DLD1 (cell line): ENCODE results near the gene KLHL22.
"Not testable (repeated sequence)": the region's sequence is repeated elsewhere in the genome, so short reads cannot be mapped to it uniquely, and the experiment has no call there.

Experiments
- in situ Hi-C: cut with HindIII; loops from 2 replicates; pipeline ENCODE4 v1.10.0; 2017; ENCODE audit warnings: low sequenced_read_pairs

Gene KLHL22

DNA sequence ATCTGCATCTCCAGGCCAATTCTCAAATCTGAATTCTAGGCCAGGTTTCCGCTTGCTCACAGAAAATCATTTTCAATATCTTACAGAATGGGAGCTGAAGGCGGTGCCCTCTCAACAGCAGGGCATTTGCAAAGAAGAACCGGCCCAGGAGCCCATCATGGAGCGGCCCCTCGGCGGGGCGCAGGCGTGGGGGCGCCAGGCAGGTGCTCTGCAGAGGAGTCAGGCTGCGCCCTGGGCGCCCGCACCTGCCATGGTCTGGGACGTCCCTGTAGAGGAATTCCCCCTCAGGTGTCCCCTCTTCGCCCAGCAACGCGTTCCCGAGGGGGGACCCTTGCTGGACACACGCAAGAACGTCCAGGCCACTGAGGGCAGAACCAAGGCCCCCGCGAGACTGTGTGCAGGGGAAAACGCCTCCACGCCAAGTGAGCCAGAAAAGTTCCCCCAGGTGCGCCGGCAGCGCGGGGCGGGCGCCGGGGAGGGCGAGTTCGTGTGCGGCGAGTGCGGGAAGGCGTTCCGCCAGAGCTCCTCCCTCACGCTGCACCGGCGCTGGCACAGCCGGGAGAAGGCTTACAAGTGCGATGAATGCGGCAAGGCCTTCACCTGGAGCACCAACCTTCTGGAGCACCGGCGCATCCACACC is 90.2 kb downstream of the KLHL22 start:
- in situ Hi-C loops = no loop called here

- in situ Hi-C loops = no loop called here
Measured at GRCh38 chr22:20404881-20405280, 90.7 kb downstream of the KLHL22 start.

GRCh38 chr22:20403779-20404140 is 91.8 kb downstream of the KLHL22 start:
- in situ Hi-C loops = no loop called here

- in situ Hi-C loops = no loop called here
Measured at GRCh38 chr22:20402960-20403778, 92.4 kb downstream of the KLHL22 start.

GRCh38 chr22:20401376-20402014 is 94.1 kb downstream of the KLHL22 start:
- in situ Hi-C loops = no loop called here

- in situ Hi-C loops = no loop called here
Measured at GRCh38 chr22:20400606-20401375, 94.8 kb downstream of the KLHL22 start.

- in situ Hi-C loops = no loop called here
Measured at GRCh38 chr22:20399866-20400605, 95.6 kb downstream of the KLHL22 start.

- in situ Hi-C loops = no loop called here
Measured at GRCh38 chr22:20398420-20398819, 97.2 kb downstream of the KLHL22 start.

GRCh38 chr22:20397498-20397897 is 98.1 kb downstream of the KLHL22 start:
- in situ Hi-C loops = no loop called here

DNA sequence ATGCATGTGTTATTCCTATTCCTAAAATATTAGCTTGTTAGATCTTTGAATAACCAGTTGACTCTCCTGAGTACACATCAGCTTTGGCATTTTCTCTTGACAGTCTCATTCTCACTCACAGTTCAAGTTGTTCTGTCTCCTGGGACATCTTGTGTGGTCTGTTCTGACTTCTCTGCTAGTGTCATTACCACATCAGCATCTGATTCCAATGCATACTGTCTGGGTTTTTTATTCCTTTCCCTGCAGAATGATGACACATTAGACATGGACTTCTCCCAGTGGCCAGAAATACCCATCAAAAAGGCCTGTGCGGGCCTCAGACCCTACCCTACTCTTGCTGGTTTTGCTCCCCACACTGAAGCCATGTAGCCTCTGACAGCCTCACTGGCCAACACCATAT is 99.0 kb downstream of the KLHL22 start:
- in situ Hi-C loops = no loop called here

GRCh38 chr22:20395907-20396287 is 99.7 kb downstream of the KLHL22 start:
- in situ Hi-C loops = no loop called here

DNA sequence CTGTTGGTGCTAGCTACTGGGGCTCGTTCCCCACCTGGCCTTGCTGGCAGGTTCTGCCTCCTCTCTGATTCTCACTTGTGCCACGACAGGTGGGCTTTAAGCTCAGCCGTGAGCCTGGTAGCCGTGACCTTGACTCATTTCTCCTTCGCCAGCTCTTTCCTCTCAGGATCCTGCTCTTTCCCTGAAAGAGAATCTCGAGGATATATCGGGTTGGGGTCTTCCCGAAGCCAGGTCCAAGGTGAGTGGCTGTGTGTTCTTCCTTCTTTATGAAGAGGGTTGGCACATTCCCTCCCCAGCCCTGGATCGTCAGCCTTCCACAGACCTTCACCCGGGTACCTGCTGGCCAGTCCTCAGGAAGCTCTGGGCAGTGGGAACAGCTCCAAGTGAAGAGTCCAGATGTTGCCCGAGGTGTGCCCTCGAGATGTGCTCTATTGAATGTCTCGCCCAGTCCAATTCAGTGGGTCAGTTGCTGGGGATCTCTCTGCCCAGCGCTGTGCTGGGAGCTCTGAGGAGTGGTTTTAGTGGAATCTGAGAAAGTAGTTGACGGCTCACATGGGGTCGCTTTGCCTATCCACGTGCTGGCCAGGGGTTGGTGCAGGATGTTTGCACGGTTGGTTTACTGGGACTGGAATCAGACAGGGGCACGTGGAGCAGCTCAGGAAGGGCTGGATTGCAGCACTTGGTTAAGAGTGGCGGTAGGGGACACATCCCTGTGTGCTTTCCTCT is 100.3 kb downstream of the KLHL22 start:
- in situ Hi-C loops = no loop called here

DNA sequence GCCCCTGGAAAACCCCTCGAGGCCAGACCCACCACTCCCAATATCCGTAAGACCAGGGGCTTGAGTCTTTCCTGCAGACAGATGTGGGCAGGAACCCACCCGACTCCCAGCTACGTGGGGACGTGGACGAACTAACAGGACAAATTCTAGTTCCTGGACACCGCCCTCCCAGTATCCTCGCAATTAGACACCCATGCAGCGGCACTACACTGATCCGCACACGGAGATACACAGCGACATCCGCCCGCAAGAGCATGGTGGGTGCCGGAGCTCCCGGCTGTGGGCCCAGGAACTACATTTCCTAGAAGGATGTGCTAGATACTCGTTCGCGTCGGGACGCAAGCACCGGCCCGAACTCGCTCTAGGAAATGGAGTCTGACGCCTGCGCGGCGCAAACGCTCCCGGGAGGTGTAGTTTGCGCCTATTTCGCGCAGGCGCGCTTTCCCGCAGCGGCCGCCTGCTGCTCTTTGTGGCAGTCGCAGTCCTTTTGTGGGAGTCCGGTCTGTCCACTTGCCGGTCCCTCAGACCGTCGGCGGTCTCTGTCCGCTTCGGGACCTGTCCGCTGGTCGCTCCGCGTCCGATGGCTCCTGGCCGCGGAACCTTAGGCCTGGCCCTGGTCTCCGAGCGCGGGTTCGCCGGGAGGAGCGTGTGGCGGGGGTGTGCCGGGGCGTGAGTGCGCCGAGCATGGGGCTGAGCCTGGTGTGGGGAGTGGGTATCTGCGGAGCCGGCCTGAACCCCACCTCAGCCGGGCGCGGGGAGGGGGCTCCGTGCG is 101.7 kb downstream of the KLHL22 start, which contains the start of gene ZNF74:
Gene ZNF74, plus strand, starts transcription at position 447 of the 772 bp plus-strand sequence. CDS start 478 bp downstream, outside the sequence.
- in situ Hi-C loops = no loop called here

DNA sequence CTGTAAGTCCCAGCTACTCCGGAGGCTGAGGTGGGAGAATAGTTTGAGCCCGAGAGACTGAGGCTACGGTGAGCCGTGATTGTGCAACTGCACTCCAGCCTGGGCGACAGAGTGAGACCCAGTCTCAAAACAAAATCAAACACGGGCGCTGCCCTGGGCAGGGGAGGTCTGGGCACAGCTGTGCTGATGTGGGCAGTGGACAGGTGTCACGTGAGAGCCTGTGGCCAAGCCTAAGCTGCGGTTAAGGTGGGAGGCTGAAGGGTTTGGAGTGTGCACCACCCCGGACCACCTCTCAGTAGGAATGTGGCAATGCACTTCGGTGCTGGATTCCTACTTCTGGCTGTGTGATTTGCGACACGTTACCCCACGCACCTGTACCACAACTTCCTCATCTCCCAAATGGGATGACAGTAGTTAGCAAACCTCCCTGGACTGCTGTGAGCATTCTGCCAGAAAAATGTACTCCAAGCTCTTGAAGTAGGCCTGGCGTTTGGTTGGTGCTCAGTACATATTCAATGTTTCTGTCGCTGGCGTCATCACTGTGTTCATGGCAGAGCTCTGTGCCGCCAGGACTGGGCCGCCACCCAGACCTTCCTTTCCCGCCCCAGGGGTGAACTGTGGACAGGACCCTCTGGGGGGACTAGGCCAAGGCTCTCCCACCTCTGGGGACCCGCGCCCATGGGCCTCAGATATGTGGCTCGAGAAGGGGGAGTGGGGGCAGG is 102.5 kb downstream of the KLHL22 start:
- in situ Hi-C loops = no loop called here

GRCh38 chr22:20392365-20392881 is 103.2 kb downstream of the KLHL22 start:
- in situ Hi-C loops = not testable (repeated sequence)
